Natural killer cell treated with Interleukin-12 subunit alpha and Interleukin-12 subunit beta and Interleukin-15 and Interleukin-18, amount 100 ng/mL, for 72 hours (primary cell): ENCODE data around the gene FBH1. TPM values are rescaled to one million over a fixed set of nuclear protein-coding genes. Genes with fewer than 3 reads are reported as not detected.
A peak's percentile ranks its signal among the peaks of the same experiment; 100 is the strongest.
"Not testable (repeated sequence)": the region's sequence is repeated elsewhere in the genome, so short reads cannot be mapped to it uniquely, and the experiment has no call there.

ENCODE experiments used
- ATAC-seq, 2 donors: fragments of 150-1000 bp; cut with Tn5 transposase in 1 of 2; sonication (Bioruptor Pico), chemical (Tn5 transposase) in 1 of 2; 2 replicates each; pipeline ENCODE4 v1.10.0; 2021
- DNase-seq: peaks from one replicate; pipeline ENCODE4 v3.0.0; 2022; ENCODE audit warnings: low spot score
- H3K27ac Mint-ChIP-seq, 2 donors: 1 replicate in 1 of 2; 2 replicates in 1 of 2; pipeline ENCODE4 v1.8.0; 2022; ENCODE audit warnings: mixed read lengths in 2 of 2, mild to moderate bottlenecking in 1 of 2, moderate library complexity in 1 of 2
- H3K27me3 Mint-ChIP-seq, 2 donors: 1 replicate in 1 of 2; 2 replicates in 1 of 2; pipeline ENCODE4 v1.8.0; 2022; ENCODE audit warnings: mixed read lengths in 2 of 2
- H3K36me3 Mint-ChIP-seq: one replicate; pipeline ENCODE4 v1.8.0; 2022; ENCODE audit warnings: mixed read lengths
- H3K4me1 Mint-ChIP-seq, 2 donors: 1 replicate in 1 of 2; 2 replicates in 1 of 2; pipeline ENCODE4 v1.8.0; 2022; ENCODE audit warnings: low read depth in 2 of 2, mixed read lengths in 2 of 2, mild to moderate bottlenecking in 1 of 2
- H3K4me3 Mint-ChIP-seq: one replicate; pipeline ENCODE4 v1.8.0; 2022; ENCODE audit warnings: mixed read lengths
- H3K9me3 Mint-ChIP-seq: 2 replicates; pipeline ENCODE4 v1.8.0; 2022; ENCODE audit warnings: mixed read lengths
- total RNA-seq, 2 donors: library from RNA; stranded (reverse); gene quantifications; one replicate each; pipeline ENCODE4 v1.2.3, GENCODE V29; 2022

Gene FBH1
- total RNA-seq, 2 donors from 2014 or later = 65.3 to 99.9 TPM

GRCh38 chr10:5862981-5863685 is 26.9 kb upstream of the FBH1 start:
- H3K4me3 Mint-ChIP-seq, H3K27ac Mint-ChIP-seq, H3K9me3 Mint-ChIP-seq, ATAC-seq, H3K4me1 Mint-ChIP-seq, H3K36me3 Mint-ChIP-seq, DNase-seq, H3K27me3 Mint-ChIP-seq: not testable (repeated sequence)

GRCh38 chr10:5866451-5867081 is 23.5 kb upstream of the FBH1 start:
- not testable (repeated sequence) for H3K27ac Mint-ChIP-seq, DNase-seq, H3K4me1 Mint-ChIP-seq, H3K27me3 Mint-ChIP-seq, H3K36me3 Mint-ChIP-seq, ATAC-seq, H3K9me3 Mint-ChIP-seq
- H3K4me3 Mint-ChIP-seq = peak overlapping the region; percentile 16

GRCh38 chr10:5867091-5867615 is 22.9 kb upstream of the FBH1 start:
- not testable (repeated sequence) for ATAC-seq, H3K36me3 Mint-ChIP-seq, H3K9me3 Mint-ChIP-seq, DNase-seq, H3K27ac Mint-ChIP-seq, H3K4me1 Mint-ChIP-seq, H3K27me3 Mint-ChIP-seq
- peak overlapping the region; percentile 16 for H3K4me3 Mint-ChIP-seq

GRCh38 chr10:5868383-5868782 is 21.7 kb upstream of the FBH1 start:
- H3K27ac Mint-ChIP-seq, H3K4me3 Mint-ChIP-seq, H3K36me3 Mint-ChIP-seq, DNase-seq, H3K4me1 Mint-ChIP-seq, ATAC-seq, H3K27me3 Mint-ChIP-seq, H3K9me3 Mint-ChIP-seq: not testable (repeated sequence)

GRCh38 chr10:5869156-5869555 is 20.9 kb upstream of the FBH1 start:
- H3K36me3 Mint-ChIP-seq = no peaks in the 10 kb centered on the region
- H3K9me3 Mint-ChIP-seq = no peaks in the 10 kb centered on the region
- DNase-seq = no peak
- peaks cover 12 to 13% of the 10 kb centered on the region in 2 donors for H3K4me1 Mint-ChIP-seq
- no peak overlapping the region for H3K27ac Mint-ChIP-seq
- H3K4me3 Mint-ChIP-seq = no peak overlapping the region
- H3K27me3 Mint-ChIP-seq = peaks cover 0 to 7% of the 10 kb centered on the region in 2 donors
- ATAC-seq = no peak

GRCh38 chr10:5871596-5871995 is 18.4 kb upstream of the FBH1 start:
- peaks cover 0 to 2% of the 10 kb centered on the region in 2 donors for H3K27me3 Mint-ChIP-seq
- H3K9me3 Mint-ChIP-seq = no peaks in the 10 kb centered on the region
- no peak overlapping the region for H3K27ac Mint-ChIP-seq
- H3K36me3 Mint-ChIP-seq = no peaks in the 10 kb centered on the region
- H3K4me1 Mint-ChIP-seq = peaks cover 7 to 11% of the 10 kb centered on the region in 2 donors
- ATAC-seq (no peak), DNase-seq (no peak)
- no peak overlapping the region for H3K4me3 Mint-ChIP-seq

- H3K27ac Mint-ChIP-seq = peak overlapping the region in 1 of 2 donors; percentile 2
- ATAC-seq (peak; percentile 73 to 82), DNase-seq (no peak)
- H3K9me3 Mint-ChIP-seq = no peaks in the 10 kb centered on the region
- H3K36me3 Mint-ChIP-seq = no peaks in the 10 kb centered on the region
- H3K4me1 Mint-ChIP-seq = peaks cover 4 to 6% of the 10 kb centered on the region in 2 donors
- peak overlapping the region; percentile 39 for H3K4me3 Mint-ChIP-seq
- H3K27me3 Mint-ChIP-seq = no peaks in the 10 kb centered on the region
Observed at GRCh38 chr10:5873515-5873995, 16.5 kb upstream of the FBH1 start.

GRCh38 chr10:5876181-5876768 is 13.8 kb upstream of the FBH1 start:
- ATAC-seq (no peak), DNase-seq (no peak)
- Mint-ChIP-seq H3K4me1 (peaks cover 4 to 6% of the 10 kb centered on the region in 2 donors), H3K27me3 (no peaks in the 10 kb centered on the region), H3K9me3 (no peaks in the 10 kb centered on the region), H3K27ac (no peak overlapping the region), H3K36me3 (no peaks in the 10 kb centered on the region), H3K4me3 (no peak overlapping the region)

- not testable (repeated sequence) for H3K36me3 Mint-ChIP-seq, H3K4me1 Mint-ChIP-seq, ATAC-seq, H3K27ac Mint-ChIP-seq, DNase-seq, H3K4me3 Mint-ChIP-seq, H3K27me3 Mint-ChIP-seq, H3K9me3 Mint-ChIP-seq
Observed at GRCh38 chr10:5877041-5877440, 13.0 kb upstream of the FBH1 start.

GRCh38 chr10:5882961-5883360 is 7.1 kb upstream of the FBH1 start:
- no peaks in the 10 kb centered on the region for H3K27me3 Mint-ChIP-seq
- peaks cover 2 to 4% of the 10 kb centered on the region in 2 donors for H3K4me1 Mint-ChIP-seq
- H3K9me3 Mint-ChIP-seq = no peaks in the 10 kb centered on the region
- peaks cover 16% of the 10 kb centered on the region for H3K36me3 Mint-ChIP-seq
- ATAC-seq = no peak
- no peak overlapping the region for H3K27ac Mint-ChIP-seq
- no peak for DNase-seq
- no peak overlapping the region for H3K4me3 Mint-ChIP-seq

GRCh38 chr10:5885619-5886018 is 4.4 kb upstream of the FBH1 start:
- DNase-seq (no peak), ATAC-seq (no peak)
- Mint-ChIP-seq H3K27ac (no peak overlapping the region), H3K4me3 (no peak overlapping the region), H3K36me3 (peaks cover 16% of the 10 kb centered on the region), H3K4me1 (peaks cover 12 to 13% of the 10 kb centered on the region in 2 donors), H3K27me3 (no peaks in the 10 kb centered on the region), H3K9me3 (no peaks in the 10 kb centered on the region)

GRCh38 chr10:5887029-5887428 is 3.0 kb upstream of the FBH1 start:
- Mint-ChIP-seq H3K9me3 (no peaks in the 10 kb centered on the region), H3K27ac (no peak overlapping the region)
- ATAC-seq = no peak

GRCh38 chr10:5887641-5888040 is 2.4 kb upstream of the FBH1 start:
- H3K4me3 Mint-ChIP-seq = no peak overlapping the region

More at GRCh38 chr10:5887029-5887428, 3.0 kb upstream of the FBH1 start:
- no peak for DNase-seq
- Mint-ChIP-seq H3K27me3 (no peaks in the 10 kb centered on the region), H3K4me1 (peaks cover 23 to 25% of the 10 kb centered on the region in 2 donors), H3K36me3 (peaks cover 18% of the 10 kb centered on the region), H3K4me3 (no peak overlapping the region)

GRCh38 chr10:5888351-5888750 is 1.7 kb upstream of the FBH1 start:
- Mint-ChIP-seq H3K27ac (peak overlapping the region; percentile 56), H3K4me1 (peaks cover 32 to 36% of the 10 kb centered on the region in 2 donors), H3K9me3 (no peaks in the 10 kb centered on the region), H3K4me3 (peak overlapping the region; percentile 87), H3K36me3 (peaks cover 17% of the 10 kb centered on the region), H3K27me3 (no peaks in the 10 kb centered on the region)
- ATAC-seq (no peak), DNase-seq (no peak)

More at GRCh38 chr10:5887641-5888040, 2.4 kb upstream of the FBH1 start:
- Mint-ChIP-seq H3K4me1 (peaks cover 29 to 32% of the 10 kb centered on the region in 2 donors), H3K9me3 (no peaks in the 10 kb centered on the region), H3K36me3 (peaks cover 21% of the 10 kb centered on the region), H3K27me3 (no peaks in the 10 kb centered on the region), H3K27ac (no peak overlapping the region)
- no peak for ATAC-seq
- DNase-seq = no peak
